GM23338 (cell line): ENCODE measurements around the gene PABPC1L. TPM values are rescaled to one million over a fixed set of nuclear protein-coding genes. Genes with fewer than 3 reads are reported as not detected.
A peak's percentile ranks its signal among the peaks of the same experiment; 100 is the strongest.

Source experiments
- ATAC-seq: fragments of 200-7000 bp; cut with Tn5 transposase; 3 replicates; pipeline ENCODE4 v1.9.1; 2020
- DNase-seq: peaks from one replicate; pipeline ENCODE4 v3.0.0-alpha.2; 2015; ENCODE audit warnings: low spot score
- H2AFZ ChIP-seq: fragments of 200-600 bp; sonication (generic); 2 replicates; pipeline ENCODE4 v1.8.0; 2016; ENCODE audit warnings: antibody characterized with exemption, mild to moderate bottlenecking, moderate library complexity
- H3F3A ChIP-seq: fragments of 200-600 bp; sonication (generic); replicated peaks from 2 replicates; pipeline ENCODE4 v1.8.0; 2017; ENCODE audit warnings: antibody characterized with exemption, mixed run types, low read depth
- H3K27ac ChIP-seq: fragments of 200-600 bp; sonication (generic); 2 replicates; pipeline ENCODE4 v1.6.1; 2016; ENCODE audit warnings: low read depth
- H3K27me3 ChIP-seq: fragments of 200-600 bp; sonication (generic); 2 replicates; pipeline ENCODE4 v1.8.0; 2016; ENCODE audit warnings: mild to moderate bottlenecking, mixed run types, moderate library complexity; ENCODE audit not compliant: insufficient read depth
- H3K36me3 ChIP-seq: fragments of 200-600 bp; sonication (generic); 2 replicates; pipeline ENCODE4 v1.8.0; 2016; ENCODE audit warnings: mild to moderate bottlenecking; ENCODE audit not compliant: insufficient read depth
- H3K4me1 ChIP-seq: fragments of 200-600 bp; sonication (generic); 2 replicates; pipeline ENCODE4 v1.8.0; 2016; ENCODE audit warnings: mild to moderate bottlenecking, moderate library complexity; ENCODE audit not compliant: insufficient read depth
- H3K4me2 ChIP-seq: fragments of 200-600 bp; sonication (generic); 2 replicates; pipeline ENCODE4 v1.7.1; 2017; ENCODE audit warnings: mixed run types
- H3K4me3 ChIP-seq: fragments of 200-600 bp; sonication (generic); 2 replicates; pipeline ENCODE4 v1.6.1; 2016; ENCODE audit warnings: mixed run types
- H3K79me2 ChIP-seq: fragments of 200-600 bp; sonication (generic); replicated peaks from 2 replicates; pipeline ENCODE4 v1.8.0; 2017; ENCODE audit warnings: mild to moderate bottlenecking; ENCODE audit not compliant: insufficient read depth
- H3K9me2 ChIP-seq: fragments of 200-600 bp; sonication (generic); 2 replicates; pipeline ENCODE4 v1.8.0; 2017; ENCODE audit not compliant: insufficient read depth
- H4K20me1 ChIP-seq: fragments of 200-600 bp; sonication (generic); replicated peaks from 2 replicates; pipeline ENCODE4 v1.8.0; 2017; ENCODE audit warnings: mild to moderate bottlenecking; ENCODE audit not compliant: insufficient read depth
- H3K27ac Mint-ChIP-seq: 2 replicates; pipeline ENCODE4 v1.8.0; 2020; ENCODE audit warnings: inconsistent platforms, mild to moderate bottlenecking, moderate library complexity, mixed read lengths
- H3K27me3 Mint-ChIP-seq: 3 replicates; pipeline ENCODE4 v1.8.0; 2022; ENCODE audit warnings: low read depth, mild to moderate bottlenecking, moderate library complexity, mixed read lengths, inconsistent platforms; ENCODE audit not compliant: insufficient read depth, poor library complexity
- H3K36me3 Mint-ChIP-seq: 3 replicates; pipeline ENCODE4 v1.8.0; 2021; ENCODE audit warnings: low read depth, mild to moderate bottlenecking, inconsistent platforms, moderate library complexity, mixed read lengths
- H3K4me1 Mint-ChIP-seq: 3 replicates; pipeline ENCODE4 v1.8.0; 2020; ENCODE audit warnings: mild to moderate bottlenecking, inconsistent platforms, mixed read lengths
- H3K4me3 Mint-ChIP-seq: 3 replicates; pipeline ENCODE4 v1.8.0; 2021; ENCODE audit warnings: moderate library complexity, mild to moderate bottlenecking, inconsistent platforms, mixed read lengths
- H3K9me3 Mint-ChIP-seq: 3 replicates; pipeline ENCODE4 v1.8.0; 2020; ENCODE audit warnings: moderate library complexity, mild to moderate bottlenecking, inconsistent platforms, mixed read lengths
- POLR2AphosphoS5 ChIP-seq: IDR thresholded peaks from 2 replicates; pipeline ENCODE4 v1.6.1; 2016; ENCODE audit warnings: antibody characterized with exemption, low read depth
- STAT1 ChIP-seq: IDR thresholded peaks from one replicate; pipeline ENCODE4 v1.6.1; 2016; ENCODE audit warnings: antibody characterized with exemption; ENCODE audit not compliant: unreplicated experiment
- ZNF114 ChIP-seq: fragments of 250-450 bp; sonication (Bioruptor Pico); IDR thresholded peaks from 2 replicates; pipeline ENCODE4 v1.5.0; 2020; ENCODE audit warnings: mild to moderate bottlenecking, moderate library complexity
- ZNF331 ChIP-seq: fragments of 250-450 bp; sonication (Bioruptor Pico); IDR thresholded peaks from 2 replicates; pipeline ENCODE4 v1.5.0; 2020; ENCODE audit warnings: low read depth, mild to moderate bottlenecking, moderate library complexity
- polyA plus RNA-seq: library from polyadenylated mRNA; unstranded; fragments of >200 nt; fragmentation: Nextera tagmentation; extraction: Ambion mirVana; gene quantifications from 2 replicates; pipeline ENCODE4 v1.2.1, GENCODE V29; 2016
- total RNA-seq: library from RNA; depleted of rRNA; stranded (reverse); fragments of >200 nt; shearing (Covaris generic); gene quantifications from 2 replicates; pipeline ENCODE4 v1.2.3, GENCODE V29; 2014
- TF ChIP-seq, protein P1 (sequence below), 2 experiments: fragments of 200-600 bp in 1 of 2; sonication (generic) in 1 of 2; conservative IDR thresholded peaks; 2 replicates each; pipeline versions ENCODE4 v1.5.1 to v1.6.1; 2016 to 2017; ENCODE audit warnings: antibody characterized with exemption in 2 of 2, low read depth in 2 of 2, mild to moderate bottlenecking in 2 of 2, moderate library complexity in 1 of 2

Gene PABPC1L
- total and polyA plus RNA-seq, 2 experiments from 2014 or later: 44.4 to 49.1 TPM

GRCh38 chr20:44883214-44883902, 26.5 kb upstream of the PABPC1L start (continued):
- TF ChIP-seq STAT1: no peak

DNA sequence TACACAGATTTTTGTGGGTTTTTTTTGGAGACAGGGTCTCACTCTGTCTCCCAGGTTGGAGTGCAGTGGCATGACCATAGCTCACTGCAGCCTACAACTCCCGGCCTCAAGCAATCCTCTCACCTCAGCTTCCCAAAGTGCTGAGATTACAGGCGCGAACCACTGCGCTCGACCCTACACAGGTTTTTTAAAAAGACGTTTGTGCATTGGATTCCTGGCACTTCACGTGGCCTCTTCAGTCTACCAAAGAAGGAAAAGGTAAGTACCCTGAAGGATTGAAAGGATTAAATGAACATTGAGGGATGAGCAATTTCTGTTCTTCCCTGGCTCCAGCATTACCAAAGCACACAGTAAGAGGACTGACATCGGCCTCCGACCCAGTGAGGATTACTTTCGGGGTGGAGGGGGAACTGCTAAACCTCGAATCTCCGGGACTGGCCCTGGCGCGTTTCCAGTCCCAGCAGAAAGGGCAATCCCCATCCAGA, 24.9 kb upstream of the PABPC1L start:
- Histone ChIP-seq H3K4me3 (peak overlapping the region; percentile 99), H3K36me3 (no peaks in the 10 kb centered on the region; the same call in 1 of the 2 replicates), H3K4me2 (peak overlapping the region; percentile 79), H2AFZ (peak overlapping the region; percentile 77), H3K27ac (peak overlapping the region; percentile 89), H4K20me1 (peaks cover 38% of the 10 kb centered on the region), H3K4me1 (peaks cover 31% of the 10 kb centered on the region), H3F3A (no peaks in the 10 kb centered on the region; the same call in 1 of the 2 replicates), H3K79me2 (peaks cover 44% of the 10 kb centered on the region), H3K27me3 (no peaks in the 10 kb centered on the region), H3K9me2 (no peaks in the 10 kb centered on the region)
- TF ChIP-seq POLR2AphosphoS5 (peak; percentile 56; the same call in 1 of the 2 replicates), ZNF114 (CRISPR knock-in tag) (no peak)
- Mint-ChIP-seq H3K4me3 (peak overlapping the region; percentile 99), H3K27ac (peak overlapping the region; percentile 87), H3K4me1 (peaks cover 35% of the 10 kb centered on the region), H3K36me3 (peaks cover 24% of the 10 kb centered on the region; the same call in 2 of the 3 replicates), H3K9me3 (no peaks in the 10 kb centered on the region), H3K27me3 (peaks cover 10% of the 10 kb centered on the region)
- ATAC-seq (peak; percentile 4), DNase-seq (no peak)

- H3K4me3 ChIP-seq: peak within 1 kb of the TSS; percentile 99
- Mint-ChIP-seq H3K27ac (peak within 1 kb of the TSS; percentile 98), H3K4me3 (peak within 1 kb of the TSS; percentile 99), H3K4me1 (peaks cover 35% of the 10 kb centered on the region), H3K36me3 (peaks cover 25% of the 10 kb centered on the region; the same call in 2 of the 3 replicates), H3K27me3 (peaks cover 10% of the 10 kb centered on the region), H3K9me3 (no peaks in the 10 kb centered on the region)
- no peaks in the 10 kb centered on the region; the same call in 1 of the 2 replicates for H3F3A ChIP-seq
- peak; percentile 95 for ATAC-seq
- H3K79me2 ChIP-seq: peaks cover 50% of the 10 kb centered on the region
- TF ChIP-seq, protein P1, sequence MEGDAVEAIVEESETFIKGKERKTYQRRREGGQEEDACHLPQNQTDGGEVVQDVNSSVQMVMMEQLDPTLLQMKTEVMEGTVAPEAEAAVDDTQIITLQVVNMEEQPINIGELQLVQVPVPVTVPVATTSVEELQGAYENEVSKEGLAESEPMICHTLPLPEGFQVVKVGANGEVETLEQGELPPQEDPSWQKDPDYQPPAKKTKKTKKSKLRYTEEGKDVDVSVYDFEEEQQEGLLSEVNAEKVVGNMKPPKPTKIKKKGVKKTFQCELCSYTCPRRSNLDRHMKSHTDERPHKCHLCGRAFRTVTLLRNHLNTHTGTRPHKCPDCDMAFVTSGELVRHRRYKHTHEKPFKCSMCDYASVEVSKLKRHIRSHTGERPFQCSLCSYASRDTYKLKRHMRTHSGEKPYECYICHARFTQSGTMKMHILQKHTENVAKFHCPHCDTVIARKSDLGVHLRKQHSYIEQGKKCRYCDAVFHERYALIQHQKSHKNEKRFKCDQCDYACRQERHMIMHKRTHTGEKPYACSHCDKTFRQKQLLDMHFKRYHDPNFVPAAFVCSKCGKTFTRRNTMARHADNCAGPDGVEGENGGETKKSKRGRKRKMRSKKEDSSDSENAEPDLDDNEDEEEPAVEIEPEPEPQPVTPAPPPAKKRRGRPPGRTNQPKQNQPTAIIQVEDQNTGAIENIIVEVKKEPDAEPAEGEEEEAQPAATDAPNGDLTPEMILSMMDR (conservative IDR thresholded peaks at IDR 0.05; ENCODE audit: low read depth in 2 of 2): 0 out of 4 replicates have a peak, but pooled peaks of 1 of the 2 experiments have one; percentile 10
- TF ChIP-seq ZNF331: no peak
- H2AFZ ChIP-seq: peak within 1 kb of the TSS; percentile 77
- peaks cover 31% of the 10 kb centered on the region for H3K4me1 ChIP-seq
- H3K27me3 ChIP-seq: no peaks in the 10 kb centered on the region
- H3K4me2 ChIP-seq: peak within 1 kb of the TSS; percentile 91
- H4K20me1 ChIP-seq: peaks cover 44% of the 10 kb centered on the region
- peak within 1 kb of the TSS; percentile 89 for H3K27ac ChIP-seq
- peak; percentile 99 for DNase-seq
- H3K36me3 ChIP-seq: no peaks in the 10 kb centered on the region; the same call in 1 of the 2 replicates
- no peaks in the 10 kb centered on the region for H3K9me2 ChIP-seq
Observed at GRCh38 chr20:44885392-44886265, 24.2 kb upstream of the PABPC1L start, which contains the start of gene YWHAB. Gene YWHAB (plus strand): TSS chr20:44885705. CDS start chr20:44901534, 15,829 bp downstream.
